ENCODE results near the gene ANAPC15. TPM values are rescaled to one million over a fixed set of nuclear protein-coding genes. Genes with fewer than 3 reads are reported as not detected.

ANAPC15 gene
- total and polyA plus RNA-seq, 2 of the 13 experiments (the other 11 are each of a cell fraction or from before 2014, with no cell fraction given) = 18.8 to 25.7 TPM

DNA sequence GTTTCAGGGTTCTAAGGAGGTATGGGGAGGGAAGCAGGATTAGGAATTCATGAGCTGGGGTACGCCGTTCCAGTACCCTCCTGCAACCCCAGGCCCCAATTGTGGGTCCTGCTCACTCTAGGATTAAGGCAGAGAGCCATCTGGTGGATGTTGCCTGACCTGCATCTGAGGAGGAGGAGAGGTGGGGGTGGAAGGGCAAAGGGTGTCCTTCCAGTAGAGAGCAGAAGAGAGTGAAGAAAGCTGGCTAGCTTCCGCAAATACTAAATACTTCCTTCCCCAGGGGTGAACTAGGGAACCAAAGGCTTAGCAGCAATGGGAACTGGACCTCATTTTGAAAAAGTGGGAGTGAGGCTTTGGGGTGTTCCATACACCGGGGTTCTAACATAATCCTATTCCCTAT is 21.2 kb downstream of the ANAPC15 start (continued):
- TF ChIP-seq ZFX (CRISPR knock-in tag; IDR thresholded peaks at IDR 0.05; ENCODE audit: low read depth) (0 out of 2 replicates have a peak, but pooled peaks have one; percentile 16), PITX1 (CRISPR knock-in tag; IDR thresholded peaks at IDR 0.05) (peak; percentile 50; the same call in 1 of the 2 replicates), PCBP1 (IDR thresholded peaks at IDR 0.05; ENCODE audit: borderline replicate concordance, low read depth, low read length) (no peak), NFRKB (IDR thresholded peaks at IDR 0.05) (no peak), ZNF253 (CRISPR knock-in tag; IDR thresholded peaks at IDR 0.05; ENCODE audit: borderline replicate concordance) (no peak)

- Histone ChIP-seq H3K4me1 (ENCODE audit: insufficient read depth, low read length) (peaks cover 17% of the 10 kb centered on the region), H3K79me2 (ENCODE audit: insufficient read depth, low read length) (no peaks in the 10 kb centered on the region), H4K20me1 (ENCODE audit: insufficient read depth, low read length) (no peaks in the 10 kb centered on the region), H2AFZ (ENCODE audit: low read length) (no peak overlapping the region), H3K27ac (ENCODE audit: extremely low read length, insufficient read depth, low read length) (no peak overlapping the region), H3K27me3 (ENCODE audit: control insufficient read depth in 1 of 2, insufficient read depth in 2 of 2, low read length in 2 of 2) (no peaks in the 10 kb centered on the region), H3K4me3 (replicated peaks in 1 of 3; ENCODE audit: insufficient read depth in 1 of 3, low read depth in 2 of 3, low read length in 3 of 3) (no peak overlapping the region), H3K9me3 (ENCODE audit: low read length) (no peaks in the 10 kb centered on the region), H3K4me2 (ENCODE audit: low read depth, low read length) (no peak overlapping the region), H3K9ac (ENCODE audit: insufficient read depth, low read depth, low read length) (no peak overlapping the region), H3K36me3 (replicated peaks in 1 of 2; ENCODE audit: control insufficient read depth in 1 of 2, insufficient read depth in 2 of 2, low read length in 2 of 2) (peaks cover 2 to 6% of the 10 kb centered on the region in 2 experiments; a peak in 2 of 5 replicates)
- in situ Hi-C loops (cut with HindIII; ENCODE audit: extremely low pct_ligation_motif_present, low pct_unique_long_range_greater_than_20kb) (no loop called here), intact Hi-C loops (cut with micrococcal nuclease; ENCODE audit: unreplicated experiment) (no loop called here)
- TF ChIP-seq, protein P1, sequence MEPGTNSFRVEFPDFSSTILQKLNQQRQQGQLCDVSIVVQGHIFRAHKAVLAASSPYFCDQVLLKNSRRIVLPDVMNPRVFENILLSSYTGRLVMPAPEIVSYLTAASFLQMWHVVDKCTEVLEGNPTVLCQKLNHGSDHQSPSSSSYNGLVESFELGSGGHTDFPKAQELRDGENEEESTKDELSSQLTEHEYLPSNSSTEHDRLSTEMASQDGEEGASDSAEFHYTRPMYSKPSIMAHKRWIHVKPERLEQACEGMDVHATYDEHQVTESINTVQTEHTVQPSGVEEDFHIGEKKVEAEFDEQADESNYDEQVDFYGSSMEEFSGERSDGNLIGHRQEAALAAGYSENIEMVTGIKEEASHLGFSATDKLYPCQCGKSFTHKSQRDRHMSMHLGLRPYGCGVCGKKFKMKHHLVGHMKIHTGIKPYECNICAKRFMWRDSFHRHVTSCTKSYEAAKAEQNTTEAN (CRISPR knock-in tag; conservative IDR thresholded peaks at IDR 0.05) = no peak
- TF ChIP-seq ARID2 (CRISPR knock-in tag; IDR thresholded peaks at IDR 0.05; ENCODE audit: borderline replicate concordance) = no peak
- TF ChIP-seq, protein P2, sequence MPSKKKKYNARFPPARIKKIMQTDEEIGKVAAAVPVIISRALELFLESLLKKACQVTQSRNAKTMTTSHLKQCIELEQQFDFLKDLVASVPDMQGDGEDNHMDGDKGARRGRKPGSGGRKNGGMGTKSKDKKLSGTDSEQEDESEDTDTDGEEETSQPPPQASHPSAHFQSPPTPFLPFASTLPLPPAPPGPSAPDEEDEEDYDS (CRISPR knock-in tag; IDR thresholded peaks at IDR 0.05) = no peak
- no TSS peak for BruUV-seq (replicated peaks)
- CTCF ChIA-PET (ENCODE audit: low intra/inter-chr PET ratio, low total read pairs) = interaction anchor here (4.7 kb wide), 1 partner anchor 63 kb away, joined by 67 read pairs; no protein-coding TSS in a partner anchor
- POLR2A ChIA-PET = no interaction called here
- ATAC-seq (no peak), FAIRE-seq (no peak), DNase-seq (ENCODE audit: low spot score) (no peak)
- WGBS (ENCODE audit: low lambda C conversion rate) = 97% methylated on average over 4 of the region's 4 CpGs
These were observed 24.3 kb downstream of the ANAPC15 start for GRCh38 chr11:72088076-72088808.
